Spleen (tissue), 7 donors: ENCODE data around the gene SYNGR2.

Source experiments
- POLR2A ChIP-seq, 3 donors: fragments of 450-650 bp; IDR thresholded peaks; one replicate each; pipeline ENCODE4 v1.5.1; 2017; ENCODE audit warnings: antibody characterized with exemption in 3 of 3, mild to moderate bottlenecking in 1 of 3
- POLR2AphosphoS5 ChIP-seq, 3 donors: sonication (generic); formaldehyde crosslinking; IDR thresholded peaks; one replicate each; pipeline ENCODE4 v1.5.1; 2017; ENCODE audit warnings: antibody characterized with exemption in 3 of 3
- TF ChIP-seq, protein P1 (sequence below), 11 experiments: fragments of 200-600 bp in 7 of 11; fragments of 450-650 bp in 4 of 11; sonication (generic) in 4 of 11; IDR thresholded peaks in 8 of 11; conservative IDR thresholded peaks in 3 of 11; 1 replicate in 7 of 11; 2 replicates in 4 of 11; pipeline versions ENCODE4 v1.4.0 to v1.8.0; 2016 to 2021; ENCODE audit warnings: antibody characterized with exemption in 11 of 11, inconsistent platforms in 4 of 11, mild to moderate bottlenecking in 1 of 11
- donor health status: DM: no; HTN: no; CAD: no; lungs with moderate emphysema.
- donor health status: DM: no; HTN: no; CAD: no.
- donor health status: DM: no; HTN: no; CAD: no.

GRCh38 chr17:78184351-78184750 is 16.0 kb downstream of the SYNGR2 start:
- TF ChIP-seq POLR2AphosphoS5 (IDR thresholded peaks at IDR 0.05) (no peak), POLR2A (IDR thresholded peaks at IDR 0.05) (no peak)
- TF ChIP-seq, protein P1, sequence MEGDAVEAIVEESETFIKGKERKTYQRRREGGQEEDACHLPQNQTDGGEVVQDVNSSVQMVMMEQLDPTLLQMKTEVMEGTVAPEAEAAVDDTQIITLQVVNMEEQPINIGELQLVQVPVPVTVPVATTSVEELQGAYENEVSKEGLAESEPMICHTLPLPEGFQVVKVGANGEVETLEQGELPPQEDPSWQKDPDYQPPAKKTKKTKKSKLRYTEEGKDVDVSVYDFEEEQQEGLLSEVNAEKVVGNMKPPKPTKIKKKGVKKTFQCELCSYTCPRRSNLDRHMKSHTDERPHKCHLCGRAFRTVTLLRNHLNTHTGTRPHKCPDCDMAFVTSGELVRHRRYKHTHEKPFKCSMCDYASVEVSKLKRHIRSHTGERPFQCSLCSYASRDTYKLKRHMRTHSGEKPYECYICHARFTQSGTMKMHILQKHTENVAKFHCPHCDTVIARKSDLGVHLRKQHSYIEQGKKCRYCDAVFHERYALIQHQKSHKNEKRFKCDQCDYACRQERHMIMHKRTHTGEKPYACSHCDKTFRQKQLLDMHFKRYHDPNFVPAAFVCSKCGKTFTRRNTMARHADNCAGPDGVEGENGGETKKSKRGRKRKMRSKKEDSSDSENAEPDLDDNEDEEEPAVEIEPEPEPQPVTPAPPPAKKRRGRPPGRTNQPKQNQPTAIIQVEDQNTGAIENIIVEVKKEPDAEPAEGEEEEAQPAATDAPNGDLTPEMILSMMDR (IDR thresholded peaks at IDR 0.05 in 8 of 11, conservative IDR thresholded peaks at IDR 0.05 in 3 of 11): no peak
